T-helper 2 cell treated with Interferon-gamma antibody and Interleukin-4, amounts not matched to agents 5 μg/mL and 100 μg/mL, for 36 hours (primary cell): ENCODE results near the gene RNASE11.
"Not testable (repeated sequence)": the region's sequence is repeated elsewhere in the genome, so short reads cannot be mapped to it uniquely, and the experiment has no call there.

Source experiments
- DNase-seq: peaks from one replicate; pipeline ENCODE4 v3.0.0; 2021; ENCODE audit warnings: low spot score
- H3K27ac Mint-ChIP-seq: one replicate; pipeline ENCODE4 v1.8.0; 2021; ENCODE audit warnings: mild to moderate bottlenecking, mixed read lengths
- H3K27me3 Mint-ChIP-seq: one replicate; pipeline ENCODE4 v1.8.0; 2021; ENCODE audit warnings: low read depth, mixed read lengths
- H3K36me3 Mint-ChIP-seq: one replicate; pipeline ENCODE4 v1.8.0; 2021; ENCODE audit warnings: low read depth, mixed read lengths
- H3K4me1 Mint-ChIP-seq: one replicate; pipeline ENCODE4 v1.8.0; 2021; ENCODE audit warnings: low read depth, mixed read lengths
- H3K4me3 Mint-ChIP-seq: one replicate; pipeline ENCODE4 v1.8.0; 2022; ENCODE audit warnings: mild to moderate bottlenecking, moderate library complexity, mixed read lengths
- H3K9me3 Mint-ChIP-seq: one replicate; pipeline ENCODE4 v1.8.0; 2021; ENCODE audit warnings: mixed read lengths

The RNASE11 gene

GRCh38 chr14:20578784-20579502 lies 8.9 kb downstream of the RNASE11 start:
- Mint-ChIP-seq H3K27ac (no peak overlapping the region), H3K9me3 (no peaks in the 10 kb centered on the region), H3K4me3 (no peak overlapping the region), H3K36me3 (no peaks in the 10 kb centered on the region), H3K4me1 (no peaks in the 10 kb centered on the region), H3K27me3 (peaks cover 11% of the 10 kb centered on the region)
- no peak for DNase-seq

- Mint-ChIP-seq H3K27me3 (peaks cover 7% of the 10 kb centered on the region), H3K9me3 (no peaks in the 10 kb centered on the region), H3K4me3 (no peak overlapping the region), H3K36me3 (no peaks in the 10 kb centered on the region), H3K4me1 (no peaks in the 10 kb centered on the region), H3K27ac (no peak overlapping the region)
- no peak for DNase-seq
Observed at GRCh38 chr14:20578325-20578724, 9.5 kb downstream of the RNASE11 start.

- not testable (repeated sequence) for H3K4me3 Mint-ChIP-seq, H3K4me1 Mint-ChIP-seq, DNase-seq, H3K27ac Mint-ChIP-seq, H3K9me3 Mint-ChIP-seq, H3K36me3 Mint-ChIP-seq, H3K27me3 Mint-ChIP-seq
Observed at GRCh38 chr14:20572382-20572990, 15.3 kb downstream of the RNASE11 start.

GRCh38 chr14:20570720-20571119 lies 17.1 kb downstream of the RNASE11 start:
- not testable (repeated sequence) for H3K36me3 Mint-ChIP-seq, H3K4me3 Mint-ChIP-seq, H3K4me1 Mint-ChIP-seq, H3K27me3 Mint-ChIP-seq, H3K27ac Mint-ChIP-seq, H3K9me3 Mint-ChIP-seq, DNase-seq

- H3K4me1 Mint-ChIP-seq, H3K36me3 Mint-ChIP-seq, H3K4me3 Mint-ChIP-seq, DNase-seq, H3K9me3 Mint-ChIP-seq, H3K27me3 Mint-ChIP-seq, H3K27ac Mint-ChIP-seq: not testable (repeated sequence)
Observed at GRCh38 chr14:20569865-20570264, 17.9 kb downstream of the RNASE11 start.

GRCh38 chr14:20569066-20569465 lies 18.7 kb downstream of the RNASE11 start:
- no peaks in the 10 kb centered on the region for H3K36me3 Mint-ChIP-seq
- no peak overlapping the region for H3K27ac Mint-ChIP-seq
- peaks cover 5% of the 10 kb centered on the region for H3K27me3 Mint-ChIP-seq
- peaks cover 6% of the 10 kb centered on the region for H3K9me3 Mint-ChIP-seq
- peaks cover 4% of the 10 kb centered on the region for H3K4me1 Mint-ChIP-seq
- DNase-seq, result no peak
- H3K4me3 Mint-ChIP-seq, result no peak overlapping the region

- DNase-seq, result no peak
- Mint-ChIP-seq H3K27ac (no peak overlapping the region), H3K4me3 (no peak overlapping the region), H3K36me3 (no peaks in the 10 kb centered on the region), H3K27me3 (peaks cover 8% of the 10 kb centered on the region), H3K4me1 (peaks cover 4% of the 10 kb centered on the region), H3K9me3 (peaks cover 6% of the 10 kb centered on the region)
Observed at GRCh38 chr14:20568393-20568792, 19.4 kb downstream of the RNASE11 start.

GRCh38 chr14:20567199-20567598 lies 20.6 kb downstream of the RNASE11 start:
- not testable (repeated sequence) for H3K9me3 Mint-ChIP-seq, DNase-seq, H3K4me3 Mint-ChIP-seq, H3K4me1 Mint-ChIP-seq, H3K36me3 Mint-ChIP-seq, H3K27ac Mint-ChIP-seq
- peaks cover 12% of the 10 kb centered on the region for H3K27me3 Mint-ChIP-seq

GRCh38 chr14:20564501-20564997 lies 23.3 kb downstream of the RNASE11 start:
- H3K9me3 Mint-ChIP-seq, result no peaks in the 10 kb centered on the region
- H3K27me3 Mint-ChIP-seq, result peaks cover 17% of the 10 kb centered on the region
- no peak overlapping the region for H3K27ac Mint-ChIP-seq
- H3K36me3 Mint-ChIP-seq, result no peaks in the 10 kb centered on the region
- no peak overlapping the region for H3K4me3 Mint-ChIP-seq
- peaks cover 4% of the 10 kb centered on the region for H3K4me1 Mint-ChIP-seq
- no peak for DNase-seq

GRCh38 chr14:20563971-20564370 lies 23.8 kb downstream of the RNASE11 start:
- Mint-ChIP-seq H3K27ac (no peak overlapping the region), H3K27me3 (peaks cover 20% of the 10 kb centered on the region), H3K4me3 (no peak overlapping the region), H3K4me1 (peaks cover 4% of the 10 kb centered on the region), H3K9me3 (no peaks in the 10 kb centered on the region), H3K36me3 (no peaks in the 10 kb centered on the region)
- DNase-seq, result no peak

GRCh38 chr14:20560961-20561360 lies 26.8 kb downstream of the RNASE11 start, which contains the start of gene RNASE9:
Gene RNASE9, minus strand, starts transcription at chr14:20561047.
- H3K9me3 Mint-ChIP-seq, result no peaks in the 10 kb centered on the region
- DNase-seq, result no peak
- H3K4me1 Mint-ChIP-seq, result no peaks in the 10 kb centered on the region
- no peaks in the 10 kb centered on the region for H3K36me3 Mint-ChIP-seq
- H3K4me3 Mint-ChIP-seq, result no peak within 1 kb of the TSS
- H3K27ac Mint-ChIP-seq, result no peak within 1 kb of the TSS
- peaks cover 14% of the 10 kb centered on the region for H3K27me3 Mint-ChIP-seq

- no peaks in the 10 kb centered on the region for H3K9me3 Mint-ChIP-seq
- no peak overlapping the region for H3K27ac Mint-ChIP-seq
- no peaks in the 10 kb centered on the region for H3K36me3 Mint-ChIP-seq
- H3K4me3 Mint-ChIP-seq, result no peak overlapping the region
- peaks cover 14% of the 10 kb centered on the region for H3K27me3 Mint-ChIP-seq
- no peaks in the 10 kb centered on the region for H3K4me1 Mint-ChIP-seq
- DNase-seq, result no peak
Observed at GRCh38 chr14:20559461-20559904, 28.3 kb downstream of the RNASE11 start.

GRCh38 chr14:20557212-20557542 lies 30.6 kb downstream of the RNASE11 start:
- Mint-ChIP-seq H3K36me3 (no peaks in the 10 kb centered on the region), H3K9me3 (no peaks in the 10 kb centered on the region), H3K4me3 (no peak overlapping the region), H3K27me3 (peaks cover 7% of the 10 kb centered on the region), H3K27ac (no peak overlapping the region), H3K4me1 (no peaks in the 10 kb centered on the region)
- no peak for DNase-seq

- no peak for DNase-seq
Observed at GRCh38 chr14:20556500-20557211, 31.1 kb downstream of the RNASE11 start.

More at GRCh38 chr14:20556500-20557211, 31.1 kb downstream of the RNASE11 start:
- H3K4me3 Mint-ChIP-seq, result no peak overlapping the region
- H3K4me1 Mint-ChIP-seq, result no peaks in the 10 kb centered on the region
- no peak overlapping the region for H3K27ac Mint-ChIP-seq
- peaks cover 6% of the 10 kb centered on the region for H3K27me3 Mint-ChIP-seq
- no peaks in the 10 kb centered on the region for H3K36me3 Mint-ChIP-seq
- H3K9me3 Mint-ChIP-seq, result no peaks in the 10 kb centered on the region
